ENCODE measurements around the gene FOXK1.
A peak's percentile ranks its signal among the peaks of the same experiment; 100 is the strongest.

Gene FOXK1

DNA sequence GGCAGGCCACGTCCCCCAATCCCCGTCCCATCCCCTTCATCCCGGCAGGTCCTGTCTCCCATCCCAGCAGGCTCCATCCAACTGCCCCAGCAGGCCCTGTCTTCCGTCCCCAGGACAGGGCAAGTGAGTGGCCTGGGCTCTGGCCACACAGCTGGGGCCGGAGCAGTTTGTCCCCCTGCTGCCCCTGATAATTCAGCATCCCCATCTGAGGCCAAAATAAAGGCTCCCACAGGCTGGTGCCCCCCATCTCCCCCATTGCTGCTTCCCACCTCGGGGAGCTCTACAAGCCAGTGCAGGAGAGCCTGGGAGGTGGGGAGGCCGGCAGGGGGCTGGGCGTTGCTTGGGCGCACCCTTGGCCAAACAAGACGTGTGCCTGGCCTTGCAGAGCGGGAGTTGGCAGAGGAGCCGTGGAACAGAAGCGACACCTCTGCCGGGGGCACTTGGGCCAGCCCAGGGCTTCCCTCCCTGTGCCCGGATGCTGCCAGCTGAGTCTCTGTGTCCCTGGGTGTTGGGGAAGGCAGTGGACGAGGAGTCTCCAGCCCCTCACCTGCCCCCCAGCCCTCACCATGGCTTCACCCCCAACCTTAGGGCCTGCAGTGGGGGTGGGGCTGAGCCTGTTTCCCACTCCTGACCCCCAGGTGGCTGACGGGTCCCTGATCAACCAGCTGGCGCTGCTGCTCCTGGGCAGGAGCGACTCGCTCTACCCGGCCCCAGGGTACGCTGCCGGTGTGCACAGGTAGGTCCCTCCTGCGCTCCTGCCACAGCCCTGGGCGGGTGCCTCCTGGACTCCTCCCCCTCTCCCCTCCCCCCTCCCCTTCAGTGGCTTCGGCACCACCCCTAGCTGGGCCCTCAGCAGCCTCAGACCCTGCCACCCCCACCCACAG is 107.3 kb downstream of the FOXK1 start:
- no peak for DNase-seq (ENCODE audit: extremely low spot score)
- POLR2A ChIA-PET, result no interaction called here
- CTCF ChIA-PET, result no interaction called here
- TF ChIP-seq HDGF (IDR thresholded peaks at IDR 0.05; ENCODE audit: borderline replicate concordance) (no peak), ZNF384 (IDR thresholded peaks at IDR 0.05) (no peak), L3MBTL2 (conservative IDR thresholded peaks at IDR 0.05) (no peak), CTBP1 (IDR thresholded peaks at IDR 0.05; ENCODE audit: borderline replicate concordance) (no peak), FOXA1 (IDR thresholded peaks at IDR 0.05) (no peak), TARDBP (IDR thresholded peaks at IDR 0.05) (no peak), SP1 (IDR thresholded peaks at IDR 0.05) (no peak), NFRKB (IDR thresholded peaks at IDR 0.05) (no peak), LEF1 (IDR thresholded peaks at IDR 0.05; ENCODE audit: borderline replicate concordance) (no peak), FOXK2 (IDR thresholded peaks at IDR 0.05) (no peak), FOXM1 (IDR thresholded peaks at IDR 0.05; ENCODE audit: borderline replicate concordance) (no peak), ARNT (IDR thresholded peaks at IDR 0.05) (no peak), SUZ12 (IDR thresholded peaks at IDR 0.05) (no peak), ELF4 (IDR thresholded peaks at IDR 0.05) (no peak), BHLHE40 (IDR thresholded peaks at IDR 0.05; ENCODE audit: borderline replicate concordance) (no peak)
- TF ChIP-seq, protein P1, sequence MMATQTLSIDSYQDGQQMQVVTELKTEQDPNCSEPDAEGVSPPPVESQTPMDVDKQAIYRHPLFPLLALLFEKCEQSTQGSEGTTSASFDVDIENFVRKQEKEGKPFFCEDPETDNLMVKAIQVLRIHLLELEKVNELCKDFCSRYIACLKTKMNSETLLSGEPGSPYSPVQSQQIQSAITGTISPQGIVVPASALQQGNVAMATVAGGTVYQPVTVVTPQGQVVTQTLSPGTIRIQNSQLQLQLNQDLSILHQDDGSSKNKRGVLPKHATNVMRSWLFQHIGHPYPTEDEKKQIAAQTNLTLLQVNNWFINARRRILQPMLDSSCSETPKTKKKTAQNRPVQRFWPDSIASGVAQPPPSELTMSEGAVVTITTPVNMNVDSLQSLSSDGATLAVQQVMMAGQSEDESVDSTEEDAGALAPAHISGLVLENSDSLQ (IDR thresholded peaks at IDR 0.05), result no peak

DNA sequence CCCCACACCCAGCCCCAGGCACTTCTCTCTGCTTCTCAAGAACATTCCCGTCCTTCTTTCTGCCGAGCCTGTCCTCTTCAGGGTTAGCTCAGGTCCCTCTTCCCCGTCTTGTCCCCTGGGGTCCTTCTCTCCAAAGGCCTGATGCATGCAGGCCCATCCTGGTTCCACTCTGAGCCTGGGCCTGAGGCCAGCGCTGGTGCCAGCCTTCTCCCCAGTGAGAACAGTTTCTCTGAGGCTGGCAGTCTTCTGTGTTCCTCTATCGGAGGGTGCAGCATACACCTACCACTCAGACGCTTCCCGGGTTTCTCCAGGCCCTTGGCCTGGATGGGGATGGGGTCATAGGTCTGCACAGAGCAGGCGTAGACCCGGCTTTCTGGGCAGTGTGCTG is 108.0 kb downstream of the FOXK1 start:
- POLR2A ChIA-PET, result no interaction called here
- CTCF ChIA-PET, result no interaction called here
- no peak for DNase-seq (ENCODE audit: extremely low spot score)
- TF ChIP-seq ZNF384 (IDR thresholded peaks at IDR 0.05) (no peak), TARDBP (IDR thresholded peaks at IDR 0.05) (no peak), HDGF (IDR thresholded peaks at IDR 0.05; ENCODE audit: borderline replicate concordance) (no peak), ELF4 (IDR thresholded peaks at IDR 0.05) (no peak), CTBP1 (IDR thresholded peaks at IDR 0.05; ENCODE audit: borderline replicate concordance) (no peak), SP1 (IDR thresholded peaks at IDR 0.05) (no peak), FOXM1 (IDR thresholded peaks at IDR 0.05; ENCODE audit: borderline replicate concordance) (no peak), LEF1 (IDR thresholded peaks at IDR 0.05; ENCODE audit: borderline replicate concordance) (no peak), NFRKB (IDR thresholded peaks at IDR 0.05) (no peak), FOXK2 (IDR thresholded peaks at IDR 0.05) (no peak), ARNT (IDR thresholded peaks at IDR 0.05) (no peak), BHLHE40 (IDR thresholded peaks at IDR 0.05; ENCODE audit: borderline replicate concordance) (no peak)
- TF ChIP-seq, protein P1 (IDR thresholded peaks at IDR 0.05), result no peak

DNA sequence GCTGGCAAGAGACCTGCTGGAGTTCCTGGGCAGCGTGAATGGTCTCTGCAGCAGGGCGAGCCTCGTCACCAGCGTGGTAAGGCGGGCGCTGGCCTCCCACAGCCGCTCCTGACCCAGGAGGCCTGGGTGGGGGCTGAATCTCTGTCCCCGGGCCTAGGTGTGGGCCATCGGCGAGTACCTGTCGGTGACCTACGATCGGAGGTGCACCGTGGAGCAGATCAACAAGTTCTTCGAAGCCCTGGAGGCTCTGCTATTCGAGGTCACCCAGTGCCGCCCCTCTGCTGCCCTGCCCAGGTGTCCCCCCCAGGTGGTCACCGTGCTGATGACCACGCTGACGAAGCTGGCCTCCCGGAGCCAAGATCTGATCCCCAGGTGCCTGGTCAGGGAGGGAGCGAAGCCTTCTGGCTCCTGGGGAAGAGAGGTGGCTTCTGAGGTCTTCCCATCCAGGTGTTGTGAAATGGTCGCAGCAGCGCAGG is 108.5 kb downstream of the FOXK1 start:
- TF ChIP-seq TARDBP (IDR thresholded peaks at IDR 0.05) (no peak), CTBP1 (IDR thresholded peaks at IDR 0.05; ENCODE audit: borderline replicate concordance) (no peak), ARNT (IDR thresholded peaks at IDR 0.05) (no peak), ELF4 (IDR thresholded peaks at IDR 0.05) (no peak), SUZ12 (IDR thresholded peaks at IDR 0.05) (no peak), BHLHE40 (IDR thresholded peaks at IDR 0.05; ENCODE audit: borderline replicate concordance) (no peak), ZNF384 (IDR thresholded peaks at IDR 0.05) (no peak), NFRKB (IDR thresholded peaks at IDR 0.05) (no peak), FOXM1 (IDR thresholded peaks at IDR 0.05; ENCODE audit: borderline replicate concordance) (no peak), HDGF (IDR thresholded peaks at IDR 0.05; ENCODE audit: borderline replicate concordance) (no peak), FOXA1 (IDR thresholded peaks at IDR 0.05) (no peak), SP1 (IDR thresholded peaks at IDR 0.05) (no peak), L3MBTL2 (conservative IDR thresholded peaks at IDR 0.05) (no peak), LEF1 (IDR thresholded peaks at IDR 0.05; ENCODE audit: borderline replicate concordance) (no peak)
- TF ChIP-seq, protein P1 (IDR thresholded peaks at IDR 0.05), result no peak
- POLR2A ChIA-PET, result no interaction called here
- DNase-seq (ENCODE audit: extremely low spot score), result no peak
- CTCF ChIA-PET, result no interaction called here

DNA sequence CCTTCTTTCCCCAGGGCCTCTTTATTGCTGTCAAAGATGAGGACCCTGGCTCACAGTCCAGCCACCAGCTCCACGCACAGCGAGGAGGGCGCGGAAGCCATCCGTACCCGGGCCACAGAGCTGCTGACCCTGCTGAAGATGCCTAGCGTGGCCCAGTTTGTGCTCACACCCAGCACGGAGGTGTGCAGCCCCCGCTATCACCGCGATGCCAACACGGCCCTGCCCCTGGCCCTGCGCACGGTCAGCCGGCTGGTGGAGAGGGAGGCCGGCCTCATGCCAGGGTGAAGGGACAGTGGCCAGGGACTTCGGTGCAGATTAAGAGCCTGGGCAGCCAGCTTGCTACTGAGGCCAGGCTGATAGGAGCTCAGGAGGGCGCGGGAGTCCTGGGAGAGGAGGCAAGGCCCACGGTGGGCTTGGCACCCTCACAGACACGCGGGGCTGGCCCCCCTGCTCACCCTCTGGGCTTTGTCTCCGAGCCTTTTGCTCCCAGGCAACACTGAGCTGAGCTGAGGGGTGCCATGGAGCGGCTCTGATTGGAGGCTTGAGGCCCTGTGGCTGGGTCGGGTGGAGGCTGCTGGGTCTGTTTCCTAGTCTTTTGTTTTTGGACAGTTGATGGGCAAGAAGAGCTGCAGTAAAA is 109.1 kb downstream of the FOXK1 start:
- no peak for DNase-seq (ENCODE audit: extremely low spot score)
- ChIA-PET CTCF (interaction anchor here (0.6 to 0.9 kb wide), 2 partner anchors 214 to 1343 kb away, joined by 3 read pairs; no protein-coding TSS in a partner anchor), POLR2A (no interaction called here)
- TF ChIP-seq L3MBTL2 (conservative IDR thresholded peaks at IDR 0.05), result no peak
- TF ChIP-seq HDGF (IDR thresholded peaks at IDR 0.05; ENCODE audit: borderline replicate concordance), result no peak
- no peak for TF ChIP-seq ELF4 (IDR thresholded peaks at IDR 0.05)
- TF ChIP-seq BHLHE40 (IDR thresholded peaks at IDR 0.05; ENCODE audit: borderline replicate concordance), result no peak
- TF ChIP-seq FOXA1 (IDR thresholded peaks at IDR 0.05), result no peak
- no peak for TF ChIP-seq SP1 (IDR thresholded peaks at IDR 0.05)
- TF ChIP-seq ZNF384 (IDR thresholded peaks at IDR 0.05), result no peak
- no peak for TF ChIP-seq FOXK2 (IDR thresholded peaks at IDR 0.05)
- no peak for TF ChIP-seq CTBP1 (IDR thresholded peaks at IDR 0.05; ENCODE audit: borderline replicate concordance)

DNA sequence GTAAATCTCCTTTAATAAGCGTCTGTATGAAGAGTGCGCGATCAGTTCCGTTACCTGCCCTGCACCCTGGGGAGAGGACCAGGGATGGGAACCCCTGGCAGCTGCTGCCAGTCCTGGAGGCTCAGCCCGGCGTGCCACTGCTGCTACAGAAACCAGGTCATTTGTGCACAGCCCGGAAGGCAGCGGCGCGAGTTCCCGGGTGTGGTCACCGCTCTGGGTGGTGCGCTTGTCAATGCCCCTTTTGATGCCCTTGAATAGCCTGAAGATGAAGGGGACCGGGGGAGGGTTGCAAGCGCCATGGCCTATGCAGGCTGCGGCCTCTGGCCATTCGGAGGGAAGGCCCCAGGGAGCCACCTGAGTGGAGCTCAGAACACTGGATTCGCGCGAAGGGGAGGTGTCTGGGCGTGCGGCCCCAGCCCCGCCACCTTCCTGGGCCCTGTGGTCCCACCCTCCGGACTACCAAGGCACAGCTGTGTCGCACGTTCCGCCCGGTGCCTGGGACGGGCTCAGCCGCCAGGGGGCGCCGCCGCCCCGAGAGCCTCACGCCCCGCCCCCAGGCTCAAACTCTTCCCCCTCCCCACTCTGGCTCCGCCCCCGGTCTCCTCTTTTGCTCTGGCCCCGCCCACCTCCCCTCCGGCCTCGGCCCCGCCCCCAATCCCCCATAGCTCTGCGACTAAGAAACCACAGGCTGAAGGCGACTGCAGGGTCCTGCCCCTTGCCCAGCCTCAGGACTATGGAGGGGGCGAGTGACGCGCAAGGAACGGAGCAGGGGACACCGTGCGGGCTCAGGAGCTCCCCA is 109.8 kb downstream of the FOXK1 start:
- ChIA-PET POLR2A (interaction anchor here (1.5 kb wide), 1 partner anchor 17 kb away, joined by 3 read pairs; no protein-coding TSS in a partner anchor), CTCF (interaction anchor here (0.5 to 1.2 kb wide), 7 partner anchors 16 to 1343 kb away, joined by 3 to 4 read pairs (median 3); partner anchors contain the start of gene RADIL)
- DNase-seq (ENCODE audit: extremely low spot score), result peak; percentile 87

More for the DNA sequence above, 109.8 kb downstream of the FOXK1 start:
- TF ChIP-seq SUZ12 (IDR thresholded peaks at IDR 0.05) (no peak), BHLHE40 (IDR thresholded peaks at IDR 0.05; ENCODE audit: borderline replicate concordance) (no peak), FOXK2 (IDR thresholded peaks at IDR 0.05) (no peak), HDGF (IDR thresholded peaks at IDR 0.05; ENCODE audit: borderline replicate concordance) (no peak), ARNT (IDR thresholded peaks at IDR 0.05) (no peak), L3MBTL2 (conservative IDR thresholded peaks at IDR 0.05) (no peak), FOXM1 (IDR thresholded peaks at IDR 0.05; ENCODE audit: borderline replicate concordance) (no peak), SP1 (IDR thresholded peaks at IDR 0.05) (no peak), NFRKB (IDR thresholded peaks at IDR 0.05) (no peak), LEF1 (IDR thresholded peaks at IDR 0.05; ENCODE audit: borderline replicate concordance) (no peak), ZNF384 (IDR thresholded peaks at IDR 0.05) (no peak), ELF4 (IDR thresholded peaks at IDR 0.05) (no peak)
- TF ChIP-seq, protein P1 (IDR thresholded peaks at IDR 0.05), result no peak

Measured in HEK293T (cell line).